ENCODE results near the gene TTC31.
"Not testable (repeated sequence)": the region's sequence is repeated elsewhere in the genome, so short reads cannot be mapped to it uniquely, and the experiment has no call there.

The TTC31 gene

DNA sequence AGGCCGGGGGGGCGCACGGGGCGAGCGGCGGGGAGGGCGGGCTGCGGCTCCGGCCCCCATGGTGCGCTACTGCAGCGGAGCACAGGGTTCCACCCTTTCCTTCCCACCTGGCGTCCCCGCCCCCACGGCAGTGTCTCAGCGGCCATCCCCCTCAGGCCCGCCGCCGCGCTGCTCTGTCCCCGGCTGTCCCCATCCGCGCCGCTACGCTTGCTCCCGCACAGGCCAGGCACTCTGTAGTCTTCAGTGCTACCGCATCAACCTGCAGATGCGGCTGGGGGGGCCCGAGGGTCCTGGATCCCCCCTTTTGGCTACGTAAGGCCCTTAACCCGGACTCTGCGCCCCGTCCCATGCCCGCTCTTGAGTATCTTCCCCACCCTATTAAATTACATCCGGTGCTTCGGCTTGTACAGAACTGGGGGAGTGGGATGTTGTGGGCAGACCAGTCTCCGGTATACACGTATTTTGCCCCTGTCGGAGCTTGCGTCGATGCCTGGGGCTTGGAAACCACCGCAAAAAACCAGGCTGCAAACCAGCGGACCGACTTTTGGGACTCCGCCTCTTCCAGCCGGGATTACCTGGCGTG, 25.2 kb upstream of the TTC31 start:
- DNase-seq, result peak; percentile 66

DNA sequence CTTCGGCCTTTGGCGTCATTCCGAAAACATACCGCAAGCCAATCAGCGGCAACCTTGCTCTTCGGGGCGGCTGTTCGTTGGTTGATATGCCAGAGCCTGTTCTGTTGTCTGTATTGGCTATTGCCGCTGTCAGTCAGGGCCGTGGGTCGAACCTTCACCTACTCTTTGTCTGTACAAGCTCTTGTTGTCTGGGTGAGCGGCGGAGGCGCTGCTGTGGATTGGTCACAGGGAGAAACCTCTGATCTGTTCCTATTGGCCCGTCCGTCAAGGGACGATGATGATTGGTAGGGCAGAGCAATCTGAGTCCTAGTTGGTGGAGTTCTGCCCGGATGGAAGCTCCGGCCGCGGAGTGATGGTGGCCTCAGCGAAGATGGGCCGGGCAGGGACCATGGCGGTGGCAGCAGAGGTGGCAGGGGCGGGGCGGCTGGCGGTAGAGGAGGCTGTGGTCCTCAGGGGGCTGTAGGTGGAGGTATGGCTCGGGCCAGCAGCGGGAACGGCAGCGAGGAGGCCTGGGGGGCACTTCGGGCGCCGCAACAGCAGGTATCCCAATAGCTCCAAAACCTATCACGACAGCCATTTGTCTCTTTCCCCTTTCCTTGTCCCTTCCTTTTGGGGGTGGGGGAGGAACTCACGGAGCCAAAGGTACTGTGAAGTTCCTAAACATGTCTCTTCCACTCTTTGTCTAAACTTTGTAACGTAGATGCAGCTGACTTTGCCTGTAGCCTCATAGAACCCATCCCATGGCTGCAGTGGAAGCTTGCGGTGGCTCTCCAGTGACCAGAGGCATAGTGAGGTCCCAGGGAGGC, 24.5 kb upstream of the TTC31 start, which contains the start of gene WBP1:
Gene WBP1, plus strand, starts transcription at position 307 of the 806 bp plus-strand sequence. Its CDS starts 165 bp downstream, at position 472.
- peak; percentile 99 for DNase-seq

GRCh38 chr2:74458938-74459363, 23.9 kb upstream of the TTC31 start:
- DNase-seq, result no peak

- DNase-seq, result not testable (repeated sequence)
These were observed 23.3 kb upstream of the TTC31 start for GRCh38 chr2:74459503-74460118.

- not testable (repeated sequence) for DNase-seq
These were observed 22.7 kb upstream of the TTC31 start for GRCh38 chr2:74460187-74460586.

DNA sequence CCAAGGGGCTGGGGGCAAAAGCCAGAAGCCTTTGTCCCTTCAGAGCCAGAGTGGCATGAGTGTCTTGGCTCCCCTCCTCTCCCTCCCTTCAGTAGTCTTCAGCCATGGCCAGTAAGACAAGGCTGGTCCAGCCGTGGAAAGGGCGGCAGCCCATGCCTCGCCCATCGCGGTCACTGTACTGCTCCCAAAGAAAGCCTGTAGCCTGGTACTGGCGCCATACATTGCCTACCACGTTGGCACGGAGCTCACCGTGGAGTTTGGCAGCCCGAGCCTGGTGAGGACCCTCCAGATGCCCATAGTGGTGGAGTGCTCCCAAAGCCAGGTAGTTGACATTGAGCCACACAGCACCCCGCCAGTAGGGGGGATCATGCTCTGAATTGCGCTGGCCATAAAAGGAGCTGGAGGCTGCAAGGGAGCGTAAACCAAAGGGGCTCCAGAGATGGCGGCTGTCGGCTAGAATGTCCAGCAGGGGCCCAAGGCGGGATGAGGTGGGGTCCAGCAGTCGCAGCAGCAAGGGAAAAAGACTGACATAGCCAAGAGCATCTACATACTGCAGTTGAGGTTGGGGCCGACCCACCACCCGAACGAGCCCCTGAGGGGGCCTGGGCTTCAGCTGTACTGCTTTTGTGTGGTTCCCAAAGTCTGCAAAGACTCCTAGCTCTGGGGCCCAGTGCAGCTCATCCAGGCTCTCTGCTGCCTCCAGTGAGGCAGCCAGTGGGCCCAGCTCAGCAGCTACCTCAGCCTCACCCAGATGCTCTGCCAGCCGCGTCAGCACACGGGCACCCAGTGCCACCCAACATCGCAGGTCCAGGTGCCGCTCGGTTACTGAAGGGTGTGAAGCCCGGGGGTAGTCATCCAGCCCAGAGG, 21.5 kb upstream of the TTC31 start:
- no peak for DNase-seq

GRCh38 chr2:74462054-74462785, 20.7 kb upstream of the TTC31 start:
- no peak for DNase-seq

DNA sequence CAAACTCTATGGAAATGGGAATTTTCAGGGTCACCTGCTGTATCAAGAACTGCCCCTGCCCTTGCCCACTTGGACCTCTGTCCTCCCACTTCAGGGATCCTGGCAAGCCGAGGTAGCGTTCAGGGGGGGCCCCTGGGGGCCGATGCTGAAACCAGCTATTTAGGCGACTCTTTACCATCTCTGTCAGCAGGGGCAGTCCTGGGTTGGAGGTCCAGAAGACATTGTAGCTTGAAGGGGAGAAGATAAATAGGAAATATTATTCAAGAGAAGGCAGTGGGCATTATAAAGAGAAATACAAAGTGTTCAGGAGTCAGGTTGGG, 20.1 kb upstream of the TTC31 start:
- no peak for DNase-seq

- no peak for DNase-seq
These were observed 18.5 kb upstream of the TTC31 start for GRCh38 chr2:74464406-74464805.

GRCh38 chr2:74470742-74471141, 12.1 kb upstream of the TTC31 start:
- DNase-seq, result not testable (repeated sequence)

GRCh38 chr2:74471332-74472065, 11.4 kb upstream of the TTC31 start:
- DNase-seq, result no peak

- peak; percentile 92 for DNase-seq
These were observed 10.6 kb upstream of the TTC31 start, which contains the start of gene MRPL53 for GRCh38 chr2:74472086-74472944. Gene MRPL53, minus strand, starts transcription at chr2:74472680. Its CDS starts 20 bp downstream, at chr2:74472660.

GRCh38 chr2:74472945-74473258, 10.0 kb upstream of the TTC31 start:
- no peak for DNase-seq

DNA sequence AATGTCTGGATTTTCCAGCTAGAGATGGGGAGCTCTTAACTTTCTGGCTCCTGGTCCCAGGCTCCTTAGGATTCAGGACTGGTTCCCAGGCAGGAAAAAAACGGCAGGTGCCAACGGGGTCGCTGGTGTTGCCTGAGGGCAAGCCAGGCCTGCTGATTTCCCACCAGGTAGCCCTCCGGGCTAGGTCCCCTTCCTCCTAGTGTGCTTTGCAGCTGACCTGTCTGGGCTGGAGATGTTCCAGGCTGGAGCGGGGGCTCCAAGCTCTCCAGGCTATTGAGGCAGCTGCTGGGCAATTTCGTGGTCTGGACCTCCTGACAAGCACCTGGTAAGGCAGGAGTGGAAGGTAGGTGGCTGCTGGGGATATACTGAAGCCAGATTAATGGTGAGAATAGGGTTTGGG, 8.4 kb upstream of the TTC31 start:
- DNase-seq, result no peak

DNA sequence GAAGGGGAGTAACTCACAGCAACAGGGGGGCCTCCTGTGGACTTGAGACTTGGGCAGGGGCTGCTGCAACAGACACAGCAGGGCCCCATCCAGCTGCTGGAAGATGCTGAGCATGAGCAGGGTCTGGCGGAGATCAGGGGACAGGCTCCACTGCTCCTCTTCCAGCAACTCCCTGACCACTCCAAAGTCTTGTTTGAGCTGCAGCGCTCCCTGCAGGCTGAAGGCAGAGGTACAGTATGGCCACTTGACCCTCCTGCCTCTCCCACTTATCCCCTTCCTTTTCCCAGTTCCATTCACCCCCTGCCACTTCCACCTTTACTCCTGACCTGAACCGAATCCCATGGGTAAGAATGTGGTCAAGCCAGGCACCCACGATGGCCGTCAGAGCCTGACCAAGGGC, 8.0 kb upstream of the TTC31 start:
- no peak for DNase-seq

DNA sequence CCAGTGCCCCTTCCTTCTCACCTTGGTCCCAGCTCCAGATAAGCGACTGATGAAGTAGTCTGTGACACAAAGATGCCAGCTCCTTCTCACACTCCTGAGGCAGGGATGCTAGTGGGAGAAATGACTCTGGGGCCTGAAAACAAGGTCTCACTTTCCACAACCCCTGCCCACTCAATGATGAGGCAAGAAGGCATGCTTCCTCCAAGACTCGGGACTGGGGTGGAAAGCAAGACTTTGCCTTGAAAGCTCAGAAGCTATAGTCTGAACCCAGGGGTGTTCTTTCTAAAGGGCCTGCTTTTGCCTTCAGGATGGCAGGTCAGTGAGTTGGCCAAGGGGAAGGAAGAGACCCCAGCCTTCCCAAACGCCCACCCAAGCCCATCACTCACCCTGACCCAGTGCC, 1.4 kb upstream of the TTC31 start:
- no peak for DNase-seq

GRCh38 chr2:74481961-74482800, 700 bp upstream of the TTC31 start:
- no peak for DNase-seq

- DNase-seq, result not testable (repeated sequence)
These were observed 839 bp downstream of the TTC31 start for GRCh38 chr2:74483675-74484164.

GRCh38 chr2:74486141-74486540, 3.3 kb downstream of the TTC31 start:
- DNase-seq, result no peak
